HG03439 (cell line): ENCODE data around the gene PLXNA4.
"Not testable (repeated sequence)": the region's sequence is repeated elsewhere in the genome, so short reads cannot be mapped to it uniquely, and the experiment has no call there.

ENCODE experiments used
- ATAC-seq: cut with Tn5 transposase; IDR thresholded peaks from one replicate; pipeline ENCODE4 v1.9.1; 2021; ENCODE audit warnings: mild to moderate bottlenecking, moderate library complexity; ENCODE audit not compliant: unreplicated experiment

PLXNA4 gene

GRCh38 chr7:132183781-132184380 lies 392.4 kb downstream of the PLXNA4 start:
- no peak for ATAC-seq

GRCh38 chr7:132182992-132183391 lies 393.3 kb downstream of the PLXNA4 start:
- no peak for ATAC-seq

GRCh38 chr7:132181946-132182685 lies 394.2 kb downstream of the PLXNA4 start:
- no peak for ATAC-seq

GRCh38 chr7:132181371-132181770 lies 394.9 kb downstream of the PLXNA4 start:
- no peak for ATAC-seq

GRCh38 chr7:132180481-132180880 lies 395.8 kb downstream of the PLXNA4 start:
- no peak for ATAC-seq

GRCh38 chr7:132179681-132180080 lies 396.6 kb downstream of the PLXNA4 start:
- ATAC-seq, result no peak

- no peak for ATAC-seq
Observed at GRCh38 chr7:132179080-132179430, 397.2 kb downstream of the PLXNA4 start.

- ATAC-seq, result not testable (repeated sequence)
Observed at GRCh38 chr7:132178402-132179079, 397.7 kb downstream of the PLXNA4 start.

- ATAC-seq, result no peak
Observed at GRCh38 chr7:132177708-132178401, 398.4 kb downstream of the PLXNA4 start.

- no peak for ATAC-seq
Observed at GRCh38 chr7:132176719-132177118, 399.6 kb downstream of the PLXNA4 start.

GRCh38 chr7:132171130-132171576 lies 405.1 kb downstream of the PLXNA4 start:
- no peak for ATAC-seq

GRCh38 chr7:132169730-132170129 lies 406.5 kb downstream of the PLXNA4 start:
- no peak for ATAC-seq

- ATAC-seq, result no peak
Observed at GRCh38 chr7:132168239-132168638, 408.0 kb downstream of the PLXNA4 start.

GRCh38 chr7:132165695-132166094 lies 410.6 kb downstream of the PLXNA4 start:
- not testable (repeated sequence) for ATAC-seq

GRCh38 chr7:132164558-132165125 lies 411.6 kb downstream of the PLXNA4 start:
- ATAC-seq, result no peak

- ATAC-seq, result no peak
Observed at GRCh38 chr7:132162556-132163144, 413.6 kb downstream of the PLXNA4 start.

- ATAC-seq, result no peak
Observed at GRCh38 chr7:132161976-132162375, 414.3 kb downstream of the PLXNA4 start.

GRCh38 chr7:132161533-132161915 lies 414.7 kb downstream of the PLXNA4 start:
- no peak for ATAC-seq

- ATAC-seq, result no peak
Observed at GRCh38 chr7:132160611-132161532, 415.4 kb downstream of the PLXNA4 start.

GRCh38 chr7:132158841-132159240 lies 417.4 kb downstream of the PLXNA4 start:
- ATAC-seq, result no peak
